ENCODE measurements around the gene THG1L. TPM values are rescaled to one million over a fixed set of nuclear protein-coding genes. Genes with fewer than 3 reads are reported as not detected.

The THG1L gene
- total RNA-seq, 1 experiment from 2014 or later = 12.9 TPM

DNA sequence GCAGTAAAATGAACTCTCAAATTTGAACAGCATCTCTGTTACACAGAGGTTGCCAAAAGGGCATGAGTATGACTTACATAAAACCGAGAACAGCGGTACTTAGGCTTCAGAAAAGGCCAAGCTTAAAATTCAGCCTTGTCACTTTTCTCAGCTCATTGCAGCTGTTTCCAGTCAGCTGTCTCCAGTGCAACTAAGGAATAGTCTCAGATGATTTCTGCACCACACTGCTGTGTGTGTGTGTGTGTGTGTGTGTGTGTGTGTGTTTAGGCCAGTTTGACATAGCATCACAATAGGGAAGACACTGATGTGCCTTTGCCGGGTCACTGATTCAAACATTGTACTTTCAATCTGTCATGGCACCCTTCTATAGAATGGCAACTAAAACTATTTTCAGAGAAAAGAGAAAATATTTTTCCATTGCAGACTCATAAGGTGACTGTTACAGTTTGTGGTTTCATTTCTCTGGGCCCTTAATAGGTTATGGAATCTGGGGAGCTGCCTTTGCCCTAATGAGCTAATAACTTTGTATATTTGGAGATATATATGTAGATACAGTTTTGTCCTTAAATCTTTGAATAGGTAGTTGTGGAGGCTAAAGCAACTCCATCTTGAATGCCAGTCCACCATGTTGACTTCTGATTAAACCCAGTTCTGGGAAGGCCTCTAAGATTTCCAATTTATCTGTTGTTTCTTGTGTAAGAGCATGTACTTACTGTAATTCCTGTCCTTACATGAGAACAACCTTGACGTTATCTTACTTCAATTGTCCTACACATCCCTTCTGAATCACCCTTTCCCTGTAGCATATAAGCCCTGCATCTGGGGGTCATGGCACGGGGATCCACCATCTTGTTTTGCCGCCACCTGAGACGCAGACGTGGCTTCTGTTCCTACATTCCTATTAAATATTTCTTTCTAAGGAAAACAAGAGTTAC is 16.8 kb downstream of the THG1L start:
- peaks cover 7% of the 10 kb centered on the region for H3K27me3 ChIP-seq (ENCODE audit: insufficient read depth, low read length)
- no peak overlapping the region for H3K27ac ChIP-seq (ENCODE audit: insufficient read length, low read depth, low read length)
- Mint-ChIP-seq H3K27me3 (ENCODE audit: low read depth) (peaks cover 16% of the 10 kb centered on the region), H3K36me3 (ENCODE audit: insufficient read depth in 1 of 3, low read depth in 3 of 3) (peaks cover 0 to 3% (median 0%) of the 10 kb centered on the region in 3 experiments; a peak in 1 of 7 replicates), H3K9me3 (no peaks in the 10 kb centered on the region), H3K4me3 (no peak overlapping the region), H3K4me1 (peaks cover 8 to 14% of the 10 kb centered on the region in 2 experiments), H3K27ac (no peak overlapping the region)
- no peak for DNase-seq
- no peaks in the 10 kb centered on the region for H3K9me3 ChIP-seq (ENCODE audit: control insufficient read depth, low read depth, low read length)
- H2BK5ac ChIP-seq (ENCODE audit: insufficient read length, low read length) = no peak overlapping the region
- no peak overlapping the region for H2BK120ac ChIP-seq (ENCODE audit: low read depth, low read length, poor library complexity, severe bottlenecking)
- no peaks in the 10 kb centered on the region for H3K79me2 ChIP-seq (ENCODE audit: insufficient read depth, low read length)
- H4K8ac ChIP-seq (replicated peaks; ENCODE audit: insufficient read length, low read depth, low read length) = no peak overlapping the region
- no peak overlapping the region for H3K56ac ChIP-seq (ENCODE audit: insufficient read length, low read depth, low read length)
- WGBS (ENCODE audit: extremely low coverage, insufficient read length, low lambda C conversion rate) = no CpG with 5 or more reads among the region's 8 CpGs
- H4K5ac ChIP-seq (ENCODE audit: insufficient read length, low read depth, low read length) = no peak overlapping the region
- no peak overlapping the region for H2BK20ac ChIP-seq (ENCODE audit: low read depth, low read length, poor library complexity, severe bottlenecking)
- H3K4me1 ChIP-seq (ENCODE audit: insufficient read depth, low read length) = no peaks in the 10 kb centered on the region
- H3K18ac ChIP-seq (ENCODE audit: insufficient read length, low read depth, low read length) = no peak overlapping the region
- H3K14ac ChIP-seq (ENCODE audit: insufficient read depth, low read length) = no peak overlapping the region
- H3K4ac ChIP-seq (ENCODE audit: low read depth, low read length) = no peak overlapping the region
- TF ChIP-seq, protein P1, sequence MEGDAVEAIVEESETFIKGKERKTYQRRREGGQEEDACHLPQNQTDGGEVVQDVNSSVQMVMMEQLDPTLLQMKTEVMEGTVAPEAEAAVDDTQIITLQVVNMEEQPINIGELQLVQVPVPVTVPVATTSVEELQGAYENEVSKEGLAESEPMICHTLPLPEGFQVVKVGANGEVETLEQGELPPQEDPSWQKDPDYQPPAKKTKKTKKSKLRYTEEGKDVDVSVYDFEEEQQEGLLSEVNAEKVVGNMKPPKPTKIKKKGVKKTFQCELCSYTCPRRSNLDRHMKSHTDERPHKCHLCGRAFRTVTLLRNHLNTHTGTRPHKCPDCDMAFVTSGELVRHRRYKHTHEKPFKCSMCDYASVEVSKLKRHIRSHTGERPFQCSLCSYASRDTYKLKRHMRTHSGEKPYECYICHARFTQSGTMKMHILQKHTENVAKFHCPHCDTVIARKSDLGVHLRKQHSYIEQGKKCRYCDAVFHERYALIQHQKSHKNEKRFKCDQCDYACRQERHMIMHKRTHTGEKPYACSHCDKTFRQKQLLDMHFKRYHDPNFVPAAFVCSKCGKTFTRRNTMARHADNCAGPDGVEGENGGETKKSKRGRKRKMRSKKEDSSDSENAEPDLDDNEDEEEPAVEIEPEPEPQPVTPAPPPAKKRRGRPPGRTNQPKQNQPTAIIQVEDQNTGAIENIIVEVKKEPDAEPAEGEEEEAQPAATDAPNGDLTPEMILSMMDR (conservative IDR thresholded peaks at IDR 0.05) = no peak
- no peaks in the 10 kb centered on the region for H3K79me1 ChIP-seq (ENCODE audit: insufficient read depth, low read depth, low read length, poor library complexity, severe bottlenecking)
- no peak overlapping the region for H2BK15ac ChIP-seq (ENCODE audit: low read depth, low read length)
- peaks cover 9% of the 10 kb centered on the region for H3K23me2 ChIP-seq (ENCODE audit: insufficient read length, low read depth, low read length, poor library complexity, severe bottlenecking)
- H3K4me2 ChIP-seq (ENCODE audit: insufficient read depth, insufficient read length, low read length) = no peak overlapping the region
- no peak overlapping the region for H3K23ac ChIP-seq (ENCODE audit: insufficient read length, low read depth, low read length)
- H4K91ac ChIP-seq (ENCODE audit: insufficient read length, low read depth, low read length) = no peak overlapping the region
- H4K20me1 ChIP-seq (ENCODE audit: control insufficient read depth, insufficient read depth, insufficient read length) = no peaks in the 10 kb centered on the region
- H3K9ac ChIP-seq (ENCODE audit: extremely low read depth, insufficient read length, low read length) = no peak overlapping the region
- H2AFZ ChIP-seq (ENCODE audit: low read length) = no peak overlapping the region
- no peak overlapping the region for H2BK12ac ChIP-seq (ENCODE audit: insufficient read length, low read depth, low read length)
- H3T11ph ChIP-seq (ENCODE audit: low read length) = no peak overlapping the region
- H2AK5ac ChIP-seq (ENCODE audit: insufficient read length, low read length) = no peak overlapping the region
